RKO (cell line): ENCODE data around the gene CDH19.
"Not testable (repeated sequence)": the region's sequence is repeated elsewhere in the genome, so short reads cannot be mapped to it uniquely, and the experiment has no call there.

Experiments
- DNase-seq: peaks from one replicate; pipeline ENCODE4 v3.0.0-alpha.2; 2016; ENCODE audit warnings: low spot score

Gene CDH19

DNA sequence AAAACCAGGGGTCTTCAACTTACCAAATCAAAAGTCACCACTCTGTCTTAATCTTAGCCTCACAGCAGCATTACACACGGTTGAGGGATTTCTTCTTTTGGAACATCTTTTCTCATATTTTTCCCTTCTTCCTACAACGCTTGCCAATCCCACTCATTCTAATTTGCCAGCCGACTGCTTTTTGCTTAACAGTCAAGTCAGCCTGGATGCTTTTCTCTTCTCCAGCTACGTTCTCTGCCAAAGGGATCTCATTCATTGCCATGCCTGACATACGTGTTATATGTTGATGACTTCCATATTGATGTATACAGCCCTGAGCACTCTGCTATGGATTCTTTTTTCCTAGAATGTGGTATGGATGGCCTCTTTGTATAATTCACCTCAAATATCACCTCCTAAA, 37.3 kb downstream of the CDH19 start:
- no peak for DNase-seq

DNA sequence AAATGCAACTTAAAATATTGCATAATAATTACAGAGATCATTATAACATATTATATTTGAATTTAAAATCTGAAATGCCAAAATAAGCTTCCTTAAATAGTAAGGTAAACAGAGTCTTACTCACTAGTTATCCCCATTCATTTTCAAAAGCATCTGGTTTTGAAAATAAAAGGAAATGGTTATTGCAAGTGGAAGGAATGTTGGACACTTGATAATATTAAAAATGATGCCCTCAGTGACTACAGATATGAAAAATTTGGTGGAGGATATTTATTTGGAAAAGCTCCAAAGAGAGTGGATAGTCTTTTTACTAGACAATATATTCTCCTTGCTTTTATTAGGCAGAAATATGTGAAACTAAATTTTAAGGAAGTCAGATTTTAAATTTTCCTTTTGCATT, 39.7 kb downstream of the CDH19 start:
- DNase-seq, result no peak

DNA sequence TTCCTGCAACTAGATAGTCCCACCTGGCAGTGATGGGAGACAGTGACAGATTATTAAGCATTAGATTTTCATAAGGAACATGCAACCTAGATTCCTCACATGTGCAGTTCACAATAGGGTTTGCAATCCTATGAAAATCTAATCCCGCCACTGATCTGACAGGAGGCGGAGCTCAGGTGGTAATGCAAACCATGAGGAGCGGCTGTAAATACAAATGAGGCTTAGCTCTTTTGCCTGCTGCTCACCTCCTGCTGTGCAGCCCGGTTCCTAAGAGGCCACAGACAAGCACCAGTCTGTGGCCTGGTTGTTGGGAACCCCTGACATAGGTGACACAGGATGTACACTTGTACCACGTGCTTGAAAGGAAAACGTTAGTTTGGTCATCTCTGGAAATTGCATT, 41.6 kb downstream of the CDH19 start:
- no peak for DNase-seq

GRCh38 chr18:66560094-66560493, 43.8 kb downstream of the CDH19 start:
- DNase-seq, result peak; percentile 64

- DNase-seq, result peak; percentile 21
Measured at GRCh38 chr18:66558773-66559172, 45.1 kb downstream of the CDH19 start.

- no peak for DNase-seq
Measured at GRCh38 chr18:66557091-66557490, 46.8 kb downstream of the CDH19 start.

DNA sequence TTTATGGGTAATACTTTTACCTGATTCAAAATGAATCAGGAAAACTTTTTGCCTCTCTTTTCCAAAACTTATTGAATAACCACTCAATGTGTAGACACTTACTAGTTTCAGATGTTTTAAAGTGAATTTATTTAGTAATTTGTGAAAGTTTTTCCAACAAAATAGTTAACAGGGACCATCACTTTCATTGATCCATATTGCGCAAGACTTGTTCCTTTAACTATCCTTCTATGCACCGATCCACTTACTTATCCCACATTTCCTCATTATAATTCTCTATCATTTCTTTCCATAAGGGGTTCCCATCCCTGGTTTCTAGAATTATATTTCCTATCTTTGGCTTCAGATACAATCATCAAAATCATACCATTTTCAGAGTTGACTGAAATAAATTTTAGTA, 48.3 kb downstream of the CDH19 start:
- DNase-seq, result no peak

DNA sequence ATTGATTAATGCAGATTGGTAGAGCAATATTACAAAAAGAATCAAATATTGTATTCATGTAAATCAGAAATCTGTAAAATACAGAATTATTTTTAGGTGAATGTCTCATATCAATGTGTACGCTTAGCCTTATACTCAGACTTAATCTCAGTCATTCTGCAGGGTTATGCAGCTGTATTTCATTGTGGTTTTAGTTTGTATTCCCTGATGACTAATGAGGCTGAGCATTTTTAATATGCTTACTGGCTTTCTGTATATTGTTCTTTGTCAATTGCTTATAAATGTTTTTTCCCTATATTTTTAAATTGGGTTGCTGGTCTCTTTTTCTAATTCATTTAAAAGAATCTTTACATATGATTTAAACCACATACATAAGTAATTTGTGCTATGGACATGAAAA, 50.1 kb downstream of the CDH19 start:
- no peak for DNase-seq

DNA sequence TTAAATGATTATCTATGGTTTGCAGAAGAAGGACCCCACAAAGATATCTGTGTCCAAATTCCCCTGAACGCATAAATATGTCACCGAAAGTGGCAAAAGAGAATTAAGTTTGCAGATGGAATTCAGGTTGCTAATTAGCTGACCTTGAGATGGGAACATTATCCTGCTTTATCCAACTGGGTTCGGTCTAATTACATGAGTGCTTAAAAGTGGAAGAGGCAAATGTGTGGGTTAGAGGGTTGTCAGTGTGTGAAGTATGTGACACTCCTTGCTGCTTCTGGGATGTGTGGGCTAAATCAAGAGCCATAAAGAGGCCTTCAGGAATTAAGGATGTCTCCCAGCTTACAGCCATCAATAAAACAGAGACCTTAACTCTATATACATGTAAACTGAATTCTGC, 53.5 kb downstream of the CDH19 start:
- DNase-seq, result no peak

GRCh38 chr18:66548747-66549146, 55.1 kb downstream of the CDH19 start:
- DNase-seq, result no peak

GRCh38 chr18:66534110-66534509, 69.8 kb downstream of the CDH19 start:
- no peak for DNase-seq

DNA sequence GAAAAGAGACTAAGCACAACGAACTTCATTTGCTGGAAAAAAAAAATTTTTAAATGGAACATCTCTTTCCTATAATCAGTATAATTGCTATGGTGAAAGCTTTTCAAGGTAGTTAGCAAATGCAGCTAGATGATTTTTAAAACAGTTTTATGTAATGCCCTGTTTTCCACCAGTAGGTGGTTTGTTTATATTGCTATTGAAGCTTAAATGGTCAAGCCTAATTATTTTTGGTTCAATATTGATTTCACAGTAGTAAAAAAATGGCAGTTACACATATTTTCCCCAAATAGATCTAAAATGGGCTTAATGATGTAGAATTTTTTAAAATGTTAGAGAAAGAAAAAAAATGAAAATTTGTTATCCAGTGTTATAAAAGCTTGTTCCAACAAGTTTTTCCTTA, 70.2 kb downstream of the CDH19 start:
- DNase-seq, result no peak

GRCh38 chr18:66523219-66523991, 80.5 kb downstream of the CDH19 start:
- no peak for DNase-seq

- no peak for DNase-seq
Measured at GRCh38 chr18:66513996-66514395, 89.9 kb downstream of the CDH19 start.

DNA sequence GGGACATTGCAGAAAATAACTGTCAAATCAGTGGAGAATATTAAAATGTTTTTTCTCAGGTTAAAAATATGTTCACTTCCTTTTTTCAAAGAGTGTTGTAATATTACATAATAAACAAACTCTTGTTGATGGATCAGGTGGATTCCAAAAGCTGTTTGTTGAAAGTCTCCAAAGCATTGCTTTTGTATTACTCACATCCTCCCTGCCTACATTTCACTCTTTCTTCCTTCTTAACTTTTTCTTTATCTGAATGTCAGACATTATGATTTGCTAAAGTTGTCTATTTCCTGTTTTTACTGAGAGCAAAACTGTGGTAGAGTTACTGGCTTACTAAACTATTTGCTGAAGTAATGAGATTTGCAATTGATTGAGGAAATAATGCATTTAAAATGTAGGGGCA, 92.1 kb downstream of the CDH19 start:
- no peak for DNase-seq

GRCh38 chr18:66511289-66511688, 92.6 kb downstream of the CDH19 start:
- DNase-seq, result no peak

- no peak for DNase-seq
Measured at GRCh38 chr18:66510357-66511045, 93.4 kb downstream of the CDH19 start.

- no peak for DNase-seq
Measured at GRCh38 chr18:66508937-66509336, 95.0 kb downstream of the CDH19 start.

DNA sequence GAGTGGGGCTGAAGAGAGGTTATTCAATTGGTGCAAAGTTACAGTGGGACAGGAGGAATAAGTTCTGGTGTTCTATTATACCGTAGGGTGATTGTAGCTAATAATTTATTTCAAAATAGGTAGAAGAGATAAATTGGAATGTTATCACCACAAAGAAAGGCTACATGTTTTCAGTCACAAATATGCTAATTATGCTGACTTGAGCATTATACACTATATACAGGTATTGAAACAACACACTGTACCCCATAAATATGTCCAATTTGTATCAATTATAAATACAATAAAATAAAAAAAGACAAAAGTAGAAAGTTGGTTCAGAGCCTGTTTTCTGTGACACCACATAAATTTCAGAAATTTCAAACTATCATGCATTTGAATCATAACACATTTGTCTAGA, 97.7 kb downstream of the CDH19 start:
- no peak for DNase-seq

DNA sequence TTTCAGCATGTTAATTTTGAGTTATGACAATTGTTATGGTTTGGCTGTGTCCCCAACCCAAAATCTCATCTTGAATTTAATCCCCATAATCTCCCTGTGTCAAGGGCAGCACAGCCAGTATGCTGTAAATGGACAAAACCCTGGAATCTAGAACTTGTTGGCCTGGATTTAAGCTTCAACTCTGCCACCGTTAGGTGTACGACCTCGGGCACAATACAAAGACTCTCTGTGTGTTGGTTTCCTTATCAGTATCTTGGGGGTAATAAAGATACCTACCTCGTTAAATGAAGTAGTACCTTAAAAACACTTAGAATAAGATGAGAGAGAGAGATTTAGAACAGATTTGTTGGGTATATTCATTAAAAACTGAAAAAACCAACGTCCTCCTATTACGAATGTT, 106.5 kb downstream of the CDH19 start:
- DNase-seq, result no peak

GRCh38 chr18:66495844-66496243, 108.0 kb downstream of the CDH19 start:
- DNase-seq, result peak; percentile 79

DNA sequence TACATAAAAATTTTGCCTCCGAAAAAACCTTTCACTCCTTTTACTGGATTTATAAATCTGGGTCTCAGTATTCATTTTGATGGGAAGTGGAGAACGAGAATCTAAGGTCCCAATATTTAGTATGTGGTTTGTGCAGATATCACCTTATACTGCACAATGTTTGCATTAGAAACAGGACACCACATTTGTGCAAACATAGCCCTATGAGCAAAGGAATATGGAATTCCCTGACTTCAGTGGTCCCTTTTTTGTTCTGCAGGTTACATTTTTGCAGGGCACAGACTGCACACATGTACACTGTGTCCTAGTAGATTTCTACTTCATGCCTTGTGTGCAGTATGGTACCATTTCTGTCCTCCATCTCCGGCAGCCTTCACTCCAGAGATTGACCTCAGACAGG, 130.0 kb downstream of the CDH19 start:
- DNase-seq, result no peak

DNA sequence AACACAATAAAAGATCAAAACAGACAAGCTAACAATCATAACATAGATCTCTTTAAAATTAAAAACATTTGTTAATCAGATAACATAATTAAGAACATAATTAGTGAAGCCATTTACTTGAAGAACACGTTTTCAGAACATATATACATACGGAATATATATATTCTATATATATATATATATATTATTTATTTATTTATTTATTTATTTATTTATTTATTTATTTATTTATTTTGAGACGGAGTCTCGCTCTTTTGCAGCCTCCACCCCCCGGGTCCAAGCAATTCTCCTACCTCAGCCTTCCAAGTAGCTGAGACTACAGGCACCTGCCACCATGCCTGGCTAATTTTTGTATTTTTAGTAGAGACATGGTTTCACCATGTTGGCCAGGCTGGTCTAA, 137.7 kb downstream of the CDH19 start:
- not testable (repeated sequence) for DNase-seq

GRCh38 chr18:66461344-66461743, 142.5 kb downstream of the CDH19 start:
- DNase-seq, result no peak
